LNCaP clone FGC (cell line): ENCODE measurements around the gene KDM1A.

Experiments
- DNase-seq: peaks from one replicate; pipeline ENCODE4 v3.0.0-alpha.2; 2011; ENCODE audit warnings: low read depth
- H3K4me3 ChIP-seq: 2 replicates; pipeline ENCODE4 v1.5.1; 2011; ENCODE audit warnings: mild to moderate bottlenecking, low read depth, low read length, control low read depth
- TF ChIP-seq, protein P1 (sequence below): IDR thresholded peaks from 2 replicates; pipeline ENCODE4 v1.5.1; 2012; ENCODE audit warnings: mild to moderate bottlenecking; ENCODE audit not compliant: control insufficient read depth, insufficient read depth; ENCODE audit errors: extremely low read depth

Gene KDM1A

DNA sequence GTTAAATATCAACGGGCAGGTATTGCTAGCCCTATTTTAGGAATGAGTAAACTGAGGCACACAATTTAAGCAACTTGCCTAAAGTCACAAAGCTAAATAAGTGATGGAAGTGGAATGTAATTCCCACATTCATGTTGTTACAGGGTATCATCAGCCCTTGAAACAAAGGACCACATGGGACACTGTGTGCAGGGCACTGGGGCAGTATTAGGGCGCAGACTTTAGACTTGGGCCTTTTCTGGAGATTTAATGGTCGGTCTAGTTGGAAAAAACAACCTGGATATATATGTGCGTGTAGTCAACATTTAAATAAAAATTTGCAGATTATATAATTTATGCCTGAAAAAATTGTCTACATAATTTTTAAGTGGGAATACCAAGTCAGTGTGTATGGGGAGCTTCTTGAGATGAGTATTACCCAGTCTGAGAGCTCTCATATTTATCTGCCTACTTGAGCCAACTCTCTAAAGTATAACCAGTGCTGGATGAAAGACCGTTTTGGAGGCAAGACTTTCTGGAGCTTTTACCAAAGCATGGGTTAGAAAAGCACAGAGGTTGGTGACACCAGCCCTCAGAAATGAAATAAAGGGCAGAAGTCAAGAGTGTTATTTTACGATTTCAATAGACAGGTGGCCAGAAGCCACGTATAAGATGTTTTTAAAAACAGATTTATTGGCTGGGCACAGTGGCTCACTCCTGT is 1.6 kb downstream of the KDM1A start:
- TF ChIP-seq, protein P1, sequence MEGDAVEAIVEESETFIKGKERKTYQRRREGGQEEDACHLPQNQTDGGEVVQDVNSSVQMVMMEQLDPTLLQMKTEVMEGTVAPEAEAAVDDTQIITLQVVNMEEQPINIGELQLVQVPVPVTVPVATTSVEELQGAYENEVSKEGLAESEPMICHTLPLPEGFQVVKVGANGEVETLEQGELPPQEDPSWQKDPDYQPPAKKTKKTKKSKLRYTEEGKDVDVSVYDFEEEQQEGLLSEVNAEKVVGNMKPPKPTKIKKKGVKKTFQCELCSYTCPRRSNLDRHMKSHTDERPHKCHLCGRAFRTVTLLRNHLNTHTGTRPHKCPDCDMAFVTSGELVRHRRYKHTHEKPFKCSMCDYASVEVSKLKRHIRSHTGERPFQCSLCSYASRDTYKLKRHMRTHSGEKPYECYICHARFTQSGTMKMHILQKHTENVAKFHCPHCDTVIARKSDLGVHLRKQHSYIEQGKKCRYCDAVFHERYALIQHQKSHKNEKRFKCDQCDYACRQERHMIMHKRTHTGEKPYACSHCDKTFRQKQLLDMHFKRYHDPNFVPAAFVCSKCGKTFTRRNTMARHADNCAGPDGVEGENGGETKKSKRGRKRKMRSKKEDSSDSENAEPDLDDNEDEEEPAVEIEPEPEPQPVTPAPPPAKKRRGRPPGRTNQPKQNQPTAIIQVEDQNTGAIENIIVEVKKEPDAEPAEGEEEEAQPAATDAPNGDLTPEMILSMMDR, result no peak
- no peak for DNase-seq
- peak overlapping the region; percentile 81 for H3K4me3 ChIP-seq

DNA sequence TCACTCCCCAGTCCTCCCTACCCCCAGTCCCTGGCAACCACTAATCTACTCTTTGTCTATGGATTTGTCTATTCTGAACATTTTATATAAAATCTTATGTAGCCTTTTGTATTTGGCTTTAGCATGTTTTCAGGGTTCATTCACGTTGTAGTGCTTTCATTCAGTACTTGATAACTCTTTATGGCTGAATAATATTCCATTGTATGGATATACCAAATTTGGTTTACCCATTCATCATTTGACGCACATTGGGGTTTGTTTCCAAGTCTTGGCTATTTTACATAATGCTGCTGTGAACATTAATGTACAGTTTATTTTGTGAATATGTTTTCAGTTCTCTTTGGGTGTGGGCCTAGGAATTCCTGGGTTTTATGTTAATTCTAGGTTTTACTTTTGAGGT is 2.6 kb downstream of the KDM1A start:
- DNase-seq, result no peak
- TF ChIP-seq, protein P1, result no peak
- H3K4me3 ChIP-seq, result no peak overlapping the region

DNA sequence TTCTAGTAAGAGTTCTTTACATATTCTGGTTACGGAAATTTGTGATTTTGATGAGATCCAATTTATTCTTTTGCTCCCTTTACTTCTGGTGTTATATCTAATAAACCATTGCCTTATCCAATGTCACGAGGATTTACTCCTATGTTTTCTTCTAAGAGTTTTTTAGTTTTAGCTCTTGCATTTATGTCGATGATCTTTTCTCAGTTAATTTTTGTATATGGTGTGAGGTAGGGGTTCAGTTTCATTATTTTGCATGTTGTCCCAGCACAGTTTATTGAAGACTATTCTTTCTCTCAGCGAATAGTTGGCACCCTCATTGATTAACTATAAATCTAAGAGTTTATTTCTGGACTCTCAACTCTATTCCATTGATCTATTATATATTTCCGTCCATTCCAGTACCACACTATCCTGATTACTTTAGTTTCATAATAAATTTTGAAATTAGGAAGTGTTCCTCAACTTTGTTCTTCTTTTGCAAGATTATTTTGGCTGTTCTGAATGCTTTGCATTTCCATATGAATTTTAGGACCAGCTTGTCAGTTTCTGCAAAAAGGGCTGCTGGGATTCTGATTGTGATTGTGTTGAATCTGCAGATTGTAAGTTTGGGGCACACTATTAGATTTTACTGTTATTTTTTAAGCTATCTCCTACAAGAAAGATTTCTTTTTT is 4.0 kb downstream of the KDM1A start:
- DNase-seq, result no peak
- TF ChIP-seq, protein P1, result no peak
- no peak overlapping the region for H3K4me3 ChIP-seq

DNA sequence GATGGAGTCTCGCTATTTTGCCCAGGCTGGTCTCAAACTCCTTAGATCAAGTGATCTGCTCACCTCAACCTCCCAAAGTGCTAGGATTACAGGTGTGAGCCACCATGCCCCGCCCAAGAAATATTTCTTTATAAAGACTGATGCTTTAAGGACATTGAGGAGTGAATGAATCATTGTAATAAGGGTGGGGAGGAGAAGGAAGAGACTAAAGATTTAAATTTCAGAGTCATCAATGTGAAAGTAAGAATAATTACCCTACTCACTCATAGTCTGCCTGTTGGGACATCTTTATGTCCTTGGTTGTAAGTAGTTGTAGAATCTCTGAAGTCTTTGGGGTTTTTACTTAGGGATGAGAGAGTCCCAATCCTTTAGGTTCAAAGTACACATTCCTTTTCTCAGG is 7.3 kb downstream of the KDM1A start:
- TF ChIP-seq, protein P1, result no peak
- no peak for DNase-seq
- H3K4me3 ChIP-seq, result no peak overlapping the region

DNA sequence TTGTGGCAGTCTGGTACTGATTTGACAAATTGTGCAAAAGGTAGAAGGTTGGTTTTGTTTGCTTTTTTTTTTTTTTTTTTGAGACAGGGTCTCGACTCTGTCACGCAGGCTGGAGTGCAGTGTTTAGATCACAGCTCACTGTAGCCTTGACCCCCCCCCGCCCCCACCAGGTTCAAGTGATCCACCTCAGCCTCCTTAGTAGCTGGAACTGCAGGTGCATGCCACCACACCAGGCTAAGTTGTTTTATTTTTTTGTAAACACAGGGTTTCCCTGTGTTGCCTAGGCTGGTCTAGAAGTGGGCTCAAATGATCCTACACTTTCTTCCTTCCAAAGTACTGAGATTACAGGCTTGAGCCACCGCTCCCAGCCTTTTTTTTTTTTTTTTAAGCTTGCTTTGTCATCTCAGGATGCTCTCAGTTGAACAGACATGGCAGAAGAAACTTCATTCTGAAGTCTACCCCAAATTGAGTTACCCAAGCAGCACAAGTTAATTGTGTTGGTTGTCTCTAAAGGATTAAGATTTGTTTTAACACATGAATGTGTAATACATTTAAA is 8.2 kb downstream of the KDM1A start:
- TF ChIP-seq, protein P1, result no peak
- H3K4me3 ChIP-seq, result no peak overlapping the region
- no peak for DNase-seq

DNA sequence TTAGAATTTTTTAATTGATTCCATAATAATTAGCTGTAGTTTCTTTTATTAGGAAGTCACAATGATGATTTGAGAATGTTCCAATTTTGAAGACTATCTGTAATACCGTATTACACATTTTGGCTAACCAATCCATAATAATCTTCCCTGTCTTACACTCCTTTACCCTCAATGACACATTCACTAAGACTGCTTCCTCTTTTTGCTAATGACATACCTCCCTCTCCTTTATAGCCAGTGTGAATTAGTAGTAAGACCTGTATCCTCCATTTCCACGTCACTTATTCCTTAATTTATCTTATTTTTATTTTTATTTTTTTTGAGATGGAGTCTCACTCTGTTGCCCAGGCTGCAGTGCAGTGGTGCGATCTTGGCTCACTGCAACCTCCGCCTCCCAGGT is 10.1 kb downstream of the KDM1A start:
- no peak overlapping the region for H3K4me3 ChIP-seq
- TF ChIP-seq, protein P1, result no peak
- no peak for DNase-seq
